GM13976 (cell line): Measurements from ENCODE around the gene ARPC2.
A peak's percentile ranks its signal among the peaks of the same experiment; 100 is the strongest.

Experiments used
- DNase-seq: peaks from one replicate; pipeline ENCODE4 v3.0.0; 2012; ENCODE audit warnings: low spot score
- in situ Hi-C: fragments of 300-500 bp; cut with MboI; formaldehyde crosslinking; loops from one replicate; pipeline ENCODE4 v1.12.0; 2022; ENCODE audit warnings: low sequenced_read_pairs, mixed read lengths, inconsistent platforms; ENCODE audit not compliant: unreplicated experiment
- TF ChIP-seq, protein P1 (sequence below): IDR thresholded peaks from 2 replicates; pipeline ENCODE4 v1.5.1; 2012; ENCODE audit warnings: borderline replicate concordance, mild to moderate bottlenecking; ENCODE audit not compliant: insufficient read depth; ENCODE audit errors: extremely low read depth, missing control alignments, control extremely low read depth

ARPC2 gene

DNA sequence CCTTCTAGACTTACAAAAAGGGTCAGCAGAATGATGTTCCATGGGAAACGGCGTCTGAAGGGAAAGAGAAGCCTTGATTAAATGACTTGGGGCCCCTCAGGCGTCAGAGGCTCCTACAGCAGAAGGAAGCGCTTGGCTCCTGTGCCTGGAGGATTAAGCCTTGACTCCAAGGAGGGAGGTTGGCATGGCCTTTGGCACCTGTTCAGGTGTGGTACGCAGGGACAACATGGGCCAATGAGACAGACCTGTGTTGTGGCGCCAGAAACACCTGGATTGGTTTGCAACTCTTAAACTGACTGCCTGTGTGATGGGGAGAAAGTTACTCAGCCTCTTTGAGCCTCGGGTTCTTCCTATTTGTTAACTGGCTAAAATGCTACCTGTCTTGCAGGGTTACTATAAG is 60.9 kb downstream of the ARPC2 start:
- no peak for DNase-seq
- TF ChIP-seq, protein P1, sequence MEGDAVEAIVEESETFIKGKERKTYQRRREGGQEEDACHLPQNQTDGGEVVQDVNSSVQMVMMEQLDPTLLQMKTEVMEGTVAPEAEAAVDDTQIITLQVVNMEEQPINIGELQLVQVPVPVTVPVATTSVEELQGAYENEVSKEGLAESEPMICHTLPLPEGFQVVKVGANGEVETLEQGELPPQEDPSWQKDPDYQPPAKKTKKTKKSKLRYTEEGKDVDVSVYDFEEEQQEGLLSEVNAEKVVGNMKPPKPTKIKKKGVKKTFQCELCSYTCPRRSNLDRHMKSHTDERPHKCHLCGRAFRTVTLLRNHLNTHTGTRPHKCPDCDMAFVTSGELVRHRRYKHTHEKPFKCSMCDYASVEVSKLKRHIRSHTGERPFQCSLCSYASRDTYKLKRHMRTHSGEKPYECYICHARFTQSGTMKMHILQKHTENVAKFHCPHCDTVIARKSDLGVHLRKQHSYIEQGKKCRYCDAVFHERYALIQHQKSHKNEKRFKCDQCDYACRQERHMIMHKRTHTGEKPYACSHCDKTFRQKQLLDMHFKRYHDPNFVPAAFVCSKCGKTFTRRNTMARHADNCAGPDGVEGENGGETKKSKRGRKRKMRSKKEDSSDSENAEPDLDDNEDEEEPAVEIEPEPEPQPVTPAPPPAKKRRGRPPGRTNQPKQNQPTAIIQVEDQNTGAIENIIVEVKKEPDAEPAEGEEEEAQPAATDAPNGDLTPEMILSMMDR = no peak
- in situ Hi-C loops = no loop called here

DNA sequence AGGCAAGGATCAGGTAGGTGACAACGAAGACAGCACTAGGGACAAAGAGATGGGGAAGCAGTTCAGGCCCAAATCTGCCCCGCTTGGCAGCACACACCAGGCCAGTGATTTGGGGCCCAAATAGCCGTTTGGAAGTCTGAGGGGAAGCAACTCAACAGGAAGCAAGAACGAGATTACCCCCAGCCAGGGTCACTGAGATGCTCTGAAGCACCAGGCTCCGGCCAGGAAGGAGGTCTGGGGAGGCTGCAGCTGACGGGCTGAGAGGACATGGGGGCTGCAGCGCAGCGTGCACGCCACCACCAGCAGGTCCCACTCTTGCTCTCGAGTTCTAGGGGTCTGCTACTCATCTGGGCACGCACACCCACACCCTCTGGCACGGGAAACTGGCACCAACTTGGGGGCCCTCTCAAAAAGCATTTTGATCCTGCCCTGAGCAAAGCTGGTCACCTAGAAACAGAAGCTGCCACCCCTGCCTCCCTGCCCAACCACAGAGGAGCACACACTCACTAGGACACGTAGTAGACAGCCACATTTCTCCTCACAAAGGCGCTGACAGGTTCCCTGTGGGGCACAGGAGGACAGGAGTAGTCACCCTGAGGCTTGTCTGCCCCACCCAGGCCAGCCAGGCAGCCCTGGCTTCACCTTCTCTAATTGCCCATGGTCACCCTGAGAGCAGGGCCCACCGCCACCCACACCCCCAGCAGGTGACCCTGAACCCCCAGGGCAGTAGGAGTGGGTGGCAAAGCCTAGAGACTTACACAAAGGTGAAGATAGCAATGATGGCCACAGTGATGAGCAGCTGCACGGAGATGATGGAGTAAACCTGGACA is 61.8 kb downstream of the ARPC2 start:
- DNase-seq = no peak
- in situ Hi-C loops = no loop called here
- TF ChIP-seq, protein P1 = no peak

DNA sequence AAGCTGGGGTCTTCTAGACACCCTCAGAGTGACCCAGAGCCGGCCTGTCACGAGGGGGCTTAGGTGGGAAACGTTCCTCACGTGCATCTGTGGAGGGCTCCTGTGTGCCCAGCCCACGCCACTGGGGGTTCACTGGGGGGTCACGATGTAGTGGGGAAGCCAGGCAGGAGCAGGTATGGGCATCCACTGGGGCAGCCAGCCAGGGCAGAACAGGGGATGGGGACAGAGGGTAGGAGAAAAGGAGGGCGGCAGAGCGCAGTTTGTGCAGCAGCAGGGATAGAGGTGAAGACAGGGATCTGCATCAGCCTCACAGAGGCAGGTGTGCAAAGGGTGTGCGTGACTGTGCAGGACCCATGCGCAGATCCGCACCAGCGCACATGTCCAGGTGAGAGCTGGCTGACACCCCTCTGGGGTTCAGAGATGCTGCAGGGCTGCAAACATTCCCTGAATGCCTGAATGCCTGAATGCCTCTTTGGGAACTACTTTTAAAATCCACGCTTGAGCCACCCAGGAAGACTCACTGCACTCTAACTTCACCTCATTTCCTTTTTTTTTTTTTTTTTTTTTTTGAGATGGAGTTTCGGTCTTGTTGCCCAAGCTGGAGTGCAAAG is 63.4 kb downstream of the ARPC2 start:
- in situ Hi-C loops = no loop called here
- TF ChIP-seq, protein P1 = no peak
- DNase-seq = no peak

DNA sequence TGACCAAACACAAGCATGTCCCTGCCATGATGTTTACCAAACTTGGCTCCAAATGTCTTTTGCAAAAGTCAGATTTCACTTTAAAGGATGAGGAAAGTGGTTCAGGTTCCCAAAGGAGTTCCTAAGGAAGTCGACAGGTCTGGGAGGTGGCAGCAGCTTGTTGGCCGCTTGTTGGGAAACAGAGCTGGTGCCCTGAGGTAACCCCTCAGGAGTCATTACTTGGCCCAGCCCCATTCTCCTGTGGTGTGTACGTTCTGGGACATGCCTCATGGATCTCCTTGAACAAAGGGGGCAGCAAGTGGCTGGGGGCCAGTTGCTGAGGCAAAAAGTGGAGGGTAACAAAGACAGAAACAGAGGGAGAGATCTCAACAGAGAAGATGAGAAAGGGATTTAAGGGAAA is 64.5 kb downstream of the ARPC2 start:
- DNase-seq = no peak
- TF ChIP-seq, protein P1 = no peak
- in situ Hi-C loops = no loop called here

DNA sequence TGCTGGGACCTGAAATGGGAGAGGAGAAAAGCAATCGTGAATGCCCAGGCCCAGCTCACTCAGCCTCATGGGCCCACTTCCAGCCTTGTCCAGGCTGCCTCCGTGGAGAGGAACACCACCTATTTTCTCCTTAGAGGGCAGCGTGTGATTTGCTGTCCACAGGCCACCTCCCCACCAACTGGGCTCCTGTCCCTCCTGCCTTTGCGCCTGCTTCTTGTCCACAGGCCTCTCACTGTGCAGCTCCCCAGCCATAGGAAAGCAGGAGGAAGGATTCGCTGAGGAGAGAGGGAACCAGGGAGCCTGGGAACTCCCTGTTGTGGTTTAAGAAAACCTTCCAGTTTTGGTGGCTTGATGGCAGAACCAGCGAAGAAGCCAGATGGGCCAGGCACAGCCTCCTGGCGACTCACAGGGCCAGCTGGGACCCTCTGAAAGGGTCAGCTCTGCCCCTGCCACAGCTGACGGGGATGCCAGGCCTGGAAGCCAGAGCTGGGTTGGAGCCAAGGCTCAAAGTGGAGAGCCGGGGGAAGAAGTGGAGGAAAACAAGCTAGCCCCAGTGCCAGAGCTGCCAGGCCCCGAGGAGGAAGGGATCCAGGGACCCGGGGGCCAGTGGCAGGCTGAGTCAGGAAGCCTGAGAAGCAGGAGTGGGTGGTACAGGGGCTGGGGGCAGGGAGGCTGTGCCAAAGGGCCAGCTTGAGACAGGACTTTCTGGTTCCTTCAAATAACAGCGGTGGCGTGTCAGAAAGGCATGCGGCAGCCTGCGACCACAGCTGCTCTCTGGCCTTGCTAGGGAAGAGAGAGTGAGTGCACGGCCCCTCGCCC is 65.4 kb downstream of the ARPC2 start:
- TF ChIP-seq, protein P1 = no peak
- DNase-seq = no peak
- in situ Hi-C loops = no loop called here

DNA sequence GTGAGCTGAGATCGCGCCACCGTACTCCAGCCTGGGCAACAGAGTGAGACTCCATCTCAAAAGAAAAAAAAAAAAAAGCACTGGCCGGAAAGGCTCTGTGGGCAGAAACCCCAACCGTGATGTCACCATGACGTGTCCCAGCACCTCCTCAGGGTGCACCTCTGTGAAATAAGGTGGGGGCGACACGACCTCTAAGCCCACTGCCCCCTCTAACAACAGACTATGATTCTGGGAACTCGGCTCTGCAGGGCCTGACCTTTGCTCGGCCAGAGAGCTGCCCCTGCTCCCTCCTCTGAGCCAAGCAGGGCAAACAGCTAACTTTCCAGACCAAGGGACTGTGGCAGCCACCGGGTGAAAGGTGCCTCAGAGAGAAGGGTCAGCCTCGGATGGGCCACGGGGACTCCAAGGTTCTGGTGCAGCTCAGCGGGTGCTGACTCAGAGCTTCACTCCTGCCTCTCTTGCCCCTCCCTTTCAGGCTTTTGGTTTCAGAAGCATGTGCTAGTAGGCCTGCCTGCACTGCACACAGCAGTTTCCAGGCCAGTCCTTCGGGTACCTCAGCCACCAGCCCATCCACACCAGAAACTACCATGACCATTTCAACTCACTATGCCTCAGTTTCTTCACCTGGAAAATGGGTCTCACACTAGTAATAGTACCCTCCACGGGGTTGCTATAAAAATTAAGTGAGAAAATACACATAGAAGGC is 67.3 kb downstream of the ARPC2 start:
- TF ChIP-seq, protein P1 = no peak
- in situ Hi-C loops = no loop called here
- peak; percentile 79 for DNase-seq
